HG03103 (cell line): Measurements from ENCODE around the gene MYCBP2.

Experiments
- ATAC-seq: cut with Tn5 transposase; IDR thresholded peaks from one replicate; pipeline ENCODE4 v1.9.1; 2021; ENCODE audit warnings: low read depth; ENCODE audit not compliant: unreplicated experiment

Gene MYCBP2

DNA sequence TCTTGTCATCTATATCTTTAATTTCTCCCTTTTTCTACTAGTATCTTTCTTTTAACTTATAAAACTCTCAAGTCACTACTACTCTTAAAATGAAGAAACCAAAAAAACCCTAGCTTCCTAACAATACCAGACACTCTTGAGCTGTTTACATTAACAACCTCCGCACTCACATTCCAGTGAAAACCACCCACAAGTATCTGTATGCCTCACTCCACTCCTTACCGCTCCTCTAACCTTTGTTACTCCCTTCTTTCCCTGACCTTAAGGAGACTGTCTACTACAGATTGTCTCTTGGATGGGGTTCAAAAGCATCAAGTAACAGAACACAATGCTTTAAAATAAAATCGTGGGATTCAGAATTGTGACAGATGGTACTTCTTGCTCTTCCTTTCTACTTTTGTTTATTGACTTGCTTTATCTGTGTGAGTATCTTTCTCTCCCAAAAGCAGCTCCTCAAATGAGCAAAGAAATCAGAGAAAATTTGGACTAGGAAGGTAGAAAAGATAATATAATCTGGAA is 189.9 kb downstream of the MYCBP2 start:
- ATAC-seq = no peak

DNA sequence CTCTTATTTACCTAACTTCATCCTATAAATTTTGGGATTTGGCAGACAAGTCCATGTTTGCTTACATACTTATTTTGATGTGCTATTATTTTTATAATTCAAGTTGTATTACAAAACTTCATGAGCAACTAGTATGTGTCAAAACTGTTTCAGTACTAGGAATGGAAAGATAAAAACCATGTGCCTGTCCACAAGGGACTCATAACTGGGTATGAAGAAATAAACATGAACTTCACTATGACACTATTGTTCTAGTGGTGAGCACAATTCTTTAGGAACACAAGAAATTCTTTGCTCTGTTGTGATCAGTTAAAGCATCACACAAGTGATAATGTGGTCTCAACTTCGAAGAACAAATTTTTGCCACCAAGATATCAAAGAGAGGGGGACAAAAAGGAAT is 202.5 kb downstream of the MYCBP2 start:
- no peak for ATAC-seq

DNA sequence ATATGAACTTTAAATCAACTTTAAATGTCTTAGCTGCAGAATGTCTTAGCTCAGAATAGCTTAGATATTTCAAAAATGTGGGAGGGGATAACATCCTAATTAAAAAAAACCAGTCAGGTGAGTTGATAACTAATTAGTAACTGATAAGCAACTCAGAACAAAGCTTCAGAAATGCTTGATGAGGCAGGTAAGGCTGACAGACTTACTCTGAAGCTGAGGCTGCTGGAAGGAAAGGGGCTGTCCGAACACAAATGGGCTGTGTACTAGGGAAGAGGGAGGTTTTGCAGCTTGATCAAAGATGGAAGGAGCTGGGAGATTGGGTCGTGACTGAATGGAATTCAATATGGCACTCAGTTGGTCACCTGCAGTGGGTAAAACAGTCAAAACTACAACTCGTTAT is 208.8 kb downstream of the MYCBP2 start:
- ATAC-seq = no peak

DNA sequence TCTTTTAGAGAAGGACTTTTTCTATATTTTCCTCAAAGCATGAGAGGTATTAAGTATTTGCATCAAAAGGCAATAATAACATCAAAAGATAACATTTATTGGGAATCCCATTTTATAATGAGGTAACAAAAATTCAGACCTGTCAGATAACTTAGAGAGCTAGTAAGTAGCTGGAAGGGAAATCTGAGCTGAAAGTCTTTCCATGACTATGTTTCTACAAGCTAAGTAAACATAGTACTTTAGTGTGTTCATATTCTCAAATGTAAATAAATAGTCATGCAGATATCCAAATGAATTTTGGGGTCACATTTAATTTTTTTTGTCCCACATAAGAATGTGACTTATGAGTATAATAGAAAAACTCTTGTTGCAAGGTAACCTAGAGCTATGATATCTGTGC is 212.6 kb downstream of the MYCBP2 start:
- ATAC-seq = no peak

DNA sequence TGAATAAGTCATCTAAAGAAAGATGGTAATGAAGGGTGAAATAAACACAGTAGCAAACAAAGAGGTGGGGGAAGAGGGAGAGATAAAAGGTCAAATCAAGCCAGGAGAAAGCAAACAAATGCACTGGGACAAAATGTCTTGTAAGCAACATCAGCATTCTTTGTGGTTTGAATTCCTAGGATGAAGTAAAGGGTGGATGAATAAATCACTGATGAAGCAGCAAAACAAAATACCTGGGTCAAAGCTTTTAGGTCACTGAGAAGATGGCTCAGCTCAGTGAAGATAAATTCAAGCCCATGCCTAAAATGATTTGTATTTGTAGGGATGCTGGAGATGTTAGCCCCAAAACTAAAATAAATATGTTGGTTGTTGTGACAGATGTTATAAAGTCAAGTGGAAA is 213.4 kb downstream of the MYCBP2 start:
- no peak for ATAC-seq

DNA sequence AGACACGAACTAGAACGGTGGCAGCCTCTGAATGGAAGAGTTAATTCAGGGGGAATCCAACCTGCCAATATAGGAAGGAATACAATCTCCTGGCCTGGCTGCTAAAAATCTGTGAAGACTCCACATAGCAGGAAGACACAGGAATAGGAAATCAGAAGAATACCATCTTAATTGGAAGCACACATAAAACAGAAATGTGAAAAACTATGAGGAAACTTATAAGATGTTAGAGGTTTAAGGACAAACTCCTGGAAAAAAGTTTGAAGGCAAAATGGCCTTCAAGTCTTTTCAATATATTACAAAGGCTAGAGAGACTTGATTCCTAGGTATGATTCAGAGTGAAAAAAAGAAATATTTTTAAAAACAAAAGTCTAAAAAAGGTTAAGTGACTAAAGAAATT is 221.8 kb downstream of the MYCBP2 start:
- ATAC-seq = no peak

DNA sequence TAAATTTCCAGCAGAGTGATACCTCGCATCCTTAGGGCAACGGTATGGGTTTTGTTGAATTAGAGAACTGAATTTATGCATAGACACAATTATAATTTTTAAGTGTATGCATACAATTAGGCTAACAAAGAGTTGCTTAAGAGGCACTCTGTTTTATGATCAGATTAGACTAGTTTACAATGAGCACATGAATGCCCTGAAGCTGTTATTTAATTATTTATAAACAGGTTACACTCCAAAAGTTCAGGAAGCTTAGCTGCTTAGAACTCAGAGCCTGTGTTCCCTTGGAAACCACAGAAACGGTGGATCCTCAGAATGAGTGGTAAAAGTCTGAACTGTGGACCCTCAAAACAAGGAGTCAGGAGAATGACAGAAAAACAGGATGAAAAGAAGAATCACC is 227.5 kb downstream of the MYCBP2 start:
- no peak for ATAC-seq

DNA sequence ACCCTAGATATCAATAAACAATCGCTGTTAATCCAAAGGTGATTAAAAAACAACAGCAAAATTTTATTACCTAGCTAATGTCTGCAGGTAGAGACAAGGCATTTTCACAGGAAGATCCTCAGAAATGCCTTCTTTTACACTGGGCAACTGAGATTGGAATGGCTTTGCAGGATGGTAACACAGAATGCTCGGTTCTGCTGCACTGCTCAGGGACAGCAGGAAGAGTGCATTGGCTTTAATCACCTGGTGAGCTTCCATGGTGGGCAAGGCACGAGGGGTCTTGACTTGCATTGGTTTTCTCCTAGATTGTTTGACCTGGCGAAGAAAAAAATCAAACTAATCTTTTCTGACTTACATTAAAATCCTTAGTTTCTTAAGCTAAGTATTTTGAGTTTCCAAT is 231.6 kb downstream of the MYCBP2 start:
- no peak for ATAC-seq

DNA sequence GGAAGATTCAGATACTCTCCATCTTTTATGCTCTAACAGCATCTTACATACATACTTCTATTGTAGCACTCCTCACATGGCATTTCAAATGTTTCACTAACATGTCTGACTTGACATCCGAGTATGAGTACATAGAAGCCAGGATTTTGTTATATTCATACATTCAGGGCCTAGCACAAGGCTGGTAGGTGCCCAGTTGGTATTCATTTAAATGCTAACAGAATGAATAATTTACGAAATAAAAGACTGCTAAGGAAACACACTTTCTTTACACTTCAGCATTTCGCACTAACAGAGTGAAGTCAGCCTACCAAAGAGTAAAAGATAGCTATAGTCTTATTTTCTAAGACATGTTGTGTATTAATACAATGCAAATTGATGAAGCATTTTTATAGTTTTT is 232.1 kb downstream of the MYCBP2 start:
- ATAC-seq = no peak

DNA sequence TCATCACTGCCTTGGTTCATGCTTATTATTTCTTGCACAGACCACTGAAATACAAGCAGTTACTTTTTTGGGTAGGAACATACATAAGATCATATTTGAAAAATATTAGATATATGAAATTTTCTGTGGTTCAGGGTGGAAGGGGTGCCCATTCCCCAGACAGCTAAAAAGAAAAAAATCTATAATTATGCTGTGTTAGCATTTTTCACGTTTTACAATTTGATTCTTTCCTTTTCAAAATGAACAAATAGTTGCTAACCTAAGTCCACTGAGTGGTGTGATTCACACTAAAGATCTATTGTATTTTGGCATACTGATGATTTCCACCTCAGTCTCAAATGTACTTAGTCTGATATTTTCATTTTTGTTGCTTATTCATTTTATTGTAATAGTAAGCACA is 233.2 kb downstream of the MYCBP2 start:
- ATAC-seq = no peak

DNA sequence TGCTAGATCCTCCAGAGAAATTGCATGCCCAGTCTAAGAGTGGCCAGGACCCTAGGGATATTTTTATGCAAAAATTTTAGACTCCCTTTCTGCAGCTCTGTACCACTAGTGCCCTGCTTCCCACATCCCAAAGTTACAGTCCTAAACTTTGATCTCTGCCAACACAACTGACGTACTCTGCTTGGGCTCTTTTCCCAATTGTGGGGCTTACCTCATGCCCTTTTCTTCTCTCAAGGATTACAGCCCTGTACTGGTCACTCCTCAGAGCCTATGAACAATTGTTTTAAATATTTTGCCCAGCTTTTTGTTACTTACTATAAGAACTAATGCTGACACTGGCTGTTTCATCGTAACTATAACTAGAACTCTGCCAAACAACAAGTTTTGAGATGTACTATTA is 242.1 kb downstream of the MYCBP2 start:
- ATAC-seq = no peak

DNA sequence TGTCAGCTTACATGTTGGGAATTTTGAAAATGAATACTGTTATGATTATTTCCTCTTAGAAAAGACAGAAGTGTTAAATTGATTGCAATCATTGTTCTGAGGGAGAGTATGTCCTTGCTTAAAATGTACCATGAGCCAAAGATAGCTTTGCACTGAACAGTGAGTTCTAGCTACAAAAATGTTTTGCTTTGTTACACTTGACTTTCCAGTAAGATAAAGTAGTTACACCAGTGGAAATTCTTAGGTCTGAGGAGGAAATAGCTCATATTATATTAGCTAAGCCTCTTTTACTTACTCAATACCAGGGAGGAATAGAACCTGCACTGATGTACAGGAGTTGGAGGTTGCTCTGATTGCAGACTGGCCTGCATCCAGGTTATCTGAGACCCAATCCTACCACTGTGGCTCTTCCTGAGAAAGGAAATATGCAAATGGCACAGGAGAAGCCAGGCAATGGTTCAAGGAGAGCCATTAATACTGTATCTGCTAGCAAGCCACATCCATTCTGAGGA is 246.9 kb downstream of the MYCBP2 start:
- ATAC-seq = no peak

DNA sequence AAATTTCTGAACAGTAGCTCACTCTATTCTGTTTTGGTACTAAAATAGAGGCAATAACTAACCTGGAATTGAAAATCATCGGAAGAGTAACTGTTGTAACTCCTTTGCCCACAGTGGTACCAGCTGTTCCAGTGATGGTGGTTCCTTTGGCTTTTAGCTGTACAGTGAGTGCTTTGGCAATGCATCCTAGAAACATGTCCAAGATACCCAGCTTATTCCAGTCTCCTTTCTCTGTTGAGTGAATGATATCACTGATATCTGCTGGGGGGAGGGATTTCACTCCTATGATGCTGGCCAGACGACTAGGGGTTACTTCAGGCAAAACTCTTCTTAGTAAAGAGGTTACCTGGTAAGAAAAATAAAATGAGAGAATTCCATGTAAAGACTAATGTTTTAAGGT is 259.4 kb downstream of the MYCBP2 start:
- no peak for ATAC-seq

DNA sequence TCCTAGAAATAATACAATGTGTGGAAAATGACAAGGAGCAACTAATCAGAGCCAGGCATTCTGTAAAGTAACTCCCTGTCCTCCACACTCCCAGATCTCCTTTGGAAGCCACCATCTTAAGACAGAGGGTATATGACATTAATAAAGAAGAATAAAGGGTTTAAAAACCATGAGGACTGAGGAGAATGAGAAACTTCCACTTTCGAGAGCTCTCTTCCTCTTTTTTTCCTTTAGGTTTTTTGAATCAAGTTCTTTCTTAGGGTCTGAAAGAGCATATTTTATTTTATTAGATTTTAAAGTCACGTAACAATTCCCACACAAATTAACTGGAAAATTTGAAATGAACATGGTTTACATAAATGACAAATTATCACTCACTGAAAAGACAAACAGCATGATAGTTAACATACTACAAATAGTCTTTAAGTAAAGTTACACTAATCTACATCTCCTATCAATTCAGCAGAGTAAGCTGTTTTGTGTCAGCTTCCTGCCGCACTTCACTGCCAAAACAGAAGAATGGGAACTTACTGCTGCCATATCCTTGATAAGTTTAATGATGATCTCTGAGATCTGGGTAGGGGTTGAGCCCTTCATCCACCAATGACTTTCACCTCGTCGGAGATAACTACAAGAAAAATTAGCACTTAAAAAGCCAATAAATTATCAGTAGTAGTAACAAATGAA is 261.3 kb downstream of the MYCBP2 start:
- ATAC-seq = no peak

DNA sequence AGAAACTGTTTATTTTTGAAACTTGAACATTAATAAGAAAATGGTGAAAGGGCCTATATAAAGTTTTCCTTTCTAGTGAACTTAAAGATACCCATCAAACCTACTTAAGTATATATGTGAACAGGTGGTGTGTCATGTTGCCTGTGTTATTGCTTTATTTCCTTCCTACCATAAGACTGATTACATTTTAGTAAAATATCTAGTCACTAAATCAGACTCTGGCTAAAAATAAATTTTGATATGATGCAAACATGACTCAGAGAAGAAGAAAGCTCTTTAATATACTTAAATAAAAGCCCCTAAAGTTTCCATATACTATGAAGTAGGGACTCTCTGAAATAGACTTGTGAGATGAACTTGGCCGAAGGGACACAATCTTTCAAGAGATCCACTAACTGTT is 264.8 kb downstream of the MYCBP2 start:
- ATAC-seq = no peak

DNA sequence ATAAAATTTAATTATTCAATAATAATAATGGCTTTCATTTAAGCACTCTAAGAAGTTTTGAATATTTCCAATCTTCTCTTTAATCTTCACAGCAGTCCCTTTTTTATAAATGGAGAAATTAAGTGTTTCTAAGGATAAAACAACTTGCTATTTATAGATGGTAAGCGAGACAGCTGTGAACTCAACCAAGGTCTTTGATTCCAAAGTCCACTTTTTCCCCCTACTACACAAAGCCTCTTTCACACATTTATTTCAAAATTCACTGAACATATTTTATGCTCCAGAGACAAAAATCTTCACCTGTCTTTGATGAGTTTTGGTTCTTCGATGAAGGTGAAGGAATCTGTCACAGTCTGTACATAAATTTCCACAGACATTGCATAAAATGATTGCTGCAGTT is 265.5 kb downstream of the MYCBP2 start:
- ATAC-seq = no peak

DNA sequence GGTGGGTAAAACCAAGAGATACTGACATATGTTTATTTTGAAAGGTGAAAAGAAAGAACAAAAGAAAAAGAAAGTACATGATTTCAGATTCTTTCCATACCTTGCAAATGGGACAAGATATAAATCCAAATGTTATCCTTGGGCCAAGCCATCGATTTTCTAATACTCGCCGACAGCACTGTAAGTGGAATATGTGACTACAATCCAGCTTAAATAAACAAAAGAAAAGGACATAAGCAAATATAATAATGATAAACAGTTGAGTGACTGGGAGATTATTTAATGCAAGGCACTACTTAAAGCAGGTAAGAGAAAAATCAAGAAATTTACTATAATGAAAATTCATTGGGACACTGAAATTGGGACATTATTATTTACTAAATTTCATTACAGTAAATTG is 270.0 kb downstream of the MYCBP2 start:
- no peak for ATAC-seq

DNA sequence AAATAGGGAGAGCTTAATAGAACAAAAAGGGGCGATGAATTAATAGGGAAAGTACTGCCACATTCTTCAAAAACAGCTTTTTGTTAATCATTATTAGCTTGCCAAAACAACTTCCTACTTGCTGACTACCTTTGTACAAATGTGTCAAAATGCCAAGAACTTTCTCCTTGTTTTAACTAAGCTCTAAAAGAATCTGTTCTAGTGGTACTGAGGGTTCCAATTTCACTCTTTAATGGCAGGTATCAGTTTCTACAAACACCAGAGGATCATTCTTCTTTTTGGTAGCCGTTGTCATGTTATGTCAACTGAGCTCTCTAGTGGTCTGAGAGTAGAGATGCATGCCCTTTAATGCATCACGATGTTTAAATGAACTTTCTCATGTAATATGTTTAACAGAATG is 270.5 kb downstream of the MYCBP2 start:
- no peak for ATAC-seq

DNA sequence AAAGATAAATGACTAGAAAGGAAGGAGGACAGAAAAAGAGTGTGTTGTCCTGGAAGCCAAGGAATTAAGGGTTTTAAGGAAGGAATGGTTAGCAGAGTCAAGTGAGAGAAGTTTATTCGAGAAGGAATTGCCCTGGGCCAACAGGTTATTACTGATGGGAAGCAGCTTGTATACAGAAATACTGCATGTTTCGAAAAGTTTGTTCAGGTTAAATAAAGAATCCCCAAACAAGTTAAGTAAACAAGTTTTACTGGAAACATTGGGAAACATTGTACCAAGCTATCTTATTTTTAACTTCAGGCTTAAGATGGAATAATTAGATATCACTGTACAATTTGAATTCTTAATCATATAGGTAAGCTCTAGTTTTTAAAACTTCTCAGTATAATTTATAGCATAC is 271.7 kb downstream of the MYCBP2 start:
- no peak for ATAC-seq

DNA sequence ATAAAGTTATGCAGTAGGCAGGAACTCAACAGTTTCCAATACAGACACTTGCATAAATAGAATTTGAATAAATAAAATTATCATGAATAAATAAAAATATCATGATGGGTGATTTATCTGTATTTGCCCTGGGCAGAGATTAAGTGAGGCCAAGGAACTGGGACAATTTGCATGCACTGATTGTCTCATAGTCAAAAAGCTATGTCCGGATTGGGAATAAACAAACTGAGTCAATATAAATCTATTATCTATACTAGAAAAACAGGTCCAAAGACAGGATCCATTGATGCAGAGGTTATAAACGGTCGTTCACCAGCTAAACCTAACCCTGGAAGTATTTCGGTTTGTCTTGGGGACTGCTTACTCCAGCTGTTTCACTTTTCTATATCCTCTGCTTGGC is 273.7 kb downstream of the MYCBP2 start:
- no peak for ATAC-seq

DNA sequence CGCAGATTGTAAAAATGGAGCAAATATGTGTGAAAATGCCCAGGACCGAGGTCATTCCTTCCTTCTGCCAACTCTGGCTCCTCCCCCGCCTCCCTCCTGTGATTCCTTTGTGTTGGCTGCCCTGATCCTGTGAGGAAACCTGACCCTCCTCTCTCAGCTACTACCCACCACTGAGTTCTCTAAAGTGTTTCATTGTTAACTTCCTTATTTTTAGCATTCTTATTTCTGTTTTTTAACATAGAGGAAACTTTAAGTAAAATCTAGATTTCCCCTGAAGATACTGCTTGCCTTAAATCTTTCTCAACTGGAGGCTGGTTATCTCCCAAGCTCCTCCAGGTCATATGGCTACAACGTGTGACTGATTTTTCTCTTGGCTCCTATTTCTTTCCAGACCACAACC is 278.2 kb downstream of the MYCBP2 start:
- ATAC-seq = no peak

DNA sequence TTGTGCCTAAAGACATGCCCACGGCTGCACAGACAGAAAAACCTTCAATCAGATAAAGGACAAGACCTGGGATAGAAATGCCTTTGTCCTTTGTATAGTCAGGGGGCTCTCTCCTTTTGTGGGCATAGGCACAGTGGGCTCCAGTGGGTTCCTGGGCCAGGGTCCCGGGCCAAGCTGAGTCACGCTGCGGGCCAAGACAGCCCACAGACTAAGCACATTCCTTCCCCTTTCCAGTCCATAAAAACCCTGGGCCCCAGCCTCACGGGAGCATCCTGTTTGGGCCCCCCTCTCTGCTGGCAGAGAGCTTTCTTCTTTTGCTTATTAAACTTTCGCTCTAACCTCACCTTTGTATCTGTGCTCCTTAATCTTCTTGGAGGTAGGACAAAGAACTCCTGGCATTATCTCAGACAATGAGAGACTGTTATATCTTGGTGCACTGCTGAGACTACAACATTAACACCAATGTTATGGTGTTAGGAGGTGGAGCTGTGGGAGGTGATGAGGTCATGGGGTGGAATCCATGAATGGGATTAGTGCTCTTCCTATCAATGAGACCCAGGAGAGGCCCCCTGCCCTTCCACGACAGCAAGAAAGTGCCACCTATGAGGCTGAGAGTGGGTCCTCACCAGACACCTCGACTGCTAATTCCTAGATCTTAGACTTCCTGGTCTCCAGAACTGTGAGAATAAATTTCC is 279.1 kb downstream of the MYCBP2 start:
- no peak for ATAC-seq
